ENCODE results near the gene PTK6.

The PTK6 gene

GRCh38 chr20:63499338-63499969, 37.7 kb downstream of the PTK6 start (continued):
- TF ChIP-seq POU6F1 (CRISPR knock-in tag; IDR thresholded peaks at IDR 0.05; ENCODE audit: borderline replicate concordance, low read depth) = no peak
- no peak for TF ChIP-seq ZFP3 (CRISPR knock-in tag; IDR thresholded peaks at IDR 0.05)
- TF ChIP-seq ZNF70 (CRISPR knock-in tag; IDR thresholded peaks at IDR 0.05) = no peak

- ATAC-seq = no peak
Observed at GRCh38 chr20:63498960-63499337, 38.2 kb downstream of the PTK6 start, which contains the start of gene EEF1A2. Gene EEF1A2 (minus strand): TSS chr20:63499083. CDS start chr20:63497763, 1,320 bp downstream.

More at GRCh38 chr20:63498960-63499337, 38.2 kb downstream of the PTK6 start, which contains the start of gene EEF1A2:
- TF ChIP-seq TSHZ2 (CRISPR knock-in tag; IDR thresholded peaks at IDR 0.05) (no peak), PPARA (CRISPR knock-in tag; IDR thresholded peaks at IDR 0.05; ENCODE audit: borderline replicate concordance) (no peak), ZC3H10 (CRISPR knock-in tag; IDR thresholded peaks at IDR 0.05) (no peak), ZNF565 (CRISPR knock-in tag; conservative IDR thresholded peaks at IDR 0.05; ENCODE audit: low read depth) (no peak), CSRNP3 (CRISPR knock-in tag; IDR thresholded peaks at IDR 0.05) (no peak), OSR1 (CRISPR knock-in tag; IDR thresholded peaks at IDR 0.05) (no peak), POU6F1 (CRISPR knock-in tag; IDR thresholded peaks at IDR 0.05; ENCODE audit: borderline replicate concordance, low read depth) (no peak), ARNTL (CRISPR knock-in tag; IDR thresholded peaks at IDR 0.05; ENCODE audit: borderline replicate concordance, low read depth) (no peak), ZNF8 (CRISPR knock-in tag; IDR thresholded peaks at IDR 0.05) (no peak), ISL1 (CRISPR knock-in tag; IDR thresholded peaks at IDR 0.05) (no peak), ESRRG (CRISPR knock-in tag; IDR thresholded peaks at IDR 0.05) (no peak), SNAI2 (CRISPR knock-in tag; IDR thresholded peaks at IDR 0.05) (no peak), CREB5 (CRISPR knock-in tag; IDR thresholded peaks at IDR 0.05; ENCODE audit: low read depth) (no peak), BACH2 (CRISPR knock-in tag; IDR thresholded peaks at IDR 0.05; ENCODE audit: borderline replicate concordance) (no peak), ZFP3 (CRISPR knock-in tag; IDR thresholded peaks at IDR 0.05) (no peak), RARB (CRISPR knock-in tag; IDR thresholded peaks at IDR 0.05) (no peak), TOX (CRISPR knock-in tag; IDR thresholded peaks at IDR 0.05; ENCODE audit: borderline replicate concordance) (no peak)
